ENCODE results near the gene PTPN5.

DNA sequence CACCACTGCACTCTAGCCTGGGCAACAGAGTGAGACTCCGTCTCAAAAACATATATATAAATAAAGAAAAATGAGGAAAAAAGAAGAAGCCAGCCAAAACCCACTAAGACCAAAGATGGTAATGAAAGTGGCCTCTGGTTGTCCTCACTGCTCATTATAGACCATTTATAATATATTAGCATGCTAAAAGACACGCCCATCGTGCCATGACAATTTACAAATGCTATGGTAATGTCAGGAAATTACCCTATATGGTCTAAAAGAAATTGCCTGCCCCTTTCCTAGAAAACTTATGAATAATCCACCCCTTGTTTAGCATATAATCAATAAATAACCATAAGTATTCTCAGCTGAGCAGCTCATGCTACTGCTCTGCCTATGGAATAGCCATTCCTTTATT, 109.1 kb downstream of the PTPN5 start:
- TF ChIP-seq ZNF274 (IDR thresholded peaks at IDR 0.05; ENCODE audit: low read depth, low read length) (no peak), SUZ12 (IDR thresholded peaks at IDR 0.05; ENCODE audit: extremely low read depth, insufficient read depth, insufficient read length) (no peak), YY1 (IDR thresholded peaks at IDR 0.05; ENCODE audit: insufficient read depth, insufficient read length) (no peak)

Data from NT2/D1 (cell line).